Spleen (tissue), 7 donors: ENCODE measurements around the gene UNC5CL.

Experiments used
- POLR2A ChIP-seq, 3 donors: fragments of 450-650 bp; IDR thresholded peaks; one replicate each; pipeline ENCODE4 v1.5.1; 2017; ENCODE audit warnings: antibody characterized with exemption in 3 of 3, mild to moderate bottlenecking in 1 of 3
- POLR2AphosphoS5 ChIP-seq, 3 donors: sonication (generic); formaldehyde crosslinking; IDR thresholded peaks; one replicate each; pipeline ENCODE4 v1.5.1; 2017; ENCODE audit warnings: antibody characterized with exemption in 3 of 3
- TF ChIP-seq, protein P1 (sequence below), 11 experiments: fragments of 200-600 bp in 7 of 11; fragments of 450-650 bp in 4 of 11; sonication (generic) in 4 of 11; IDR thresholded peaks in 8 of 11; conservative IDR thresholded peaks in 3 of 11; 1 replicate in 7 of 11; 2 replicates in 4 of 11; pipeline versions ENCODE4 v1.4.0 to v1.8.0; 2016 to 2021; ENCODE audit warnings: antibody characterized with exemption in 11 of 11, inconsistent platforms in 4 of 11, mild to moderate bottlenecking in 1 of 11
- donor health status: DM: no; HTN: no; CAD: no; lungs with moderate emphysema.
- donor health status: DM: no; HTN: no; CAD: no.
- donor health status: DM: no; HTN: no; CAD: no.

- TF ChIP-seq, protein P1, sequence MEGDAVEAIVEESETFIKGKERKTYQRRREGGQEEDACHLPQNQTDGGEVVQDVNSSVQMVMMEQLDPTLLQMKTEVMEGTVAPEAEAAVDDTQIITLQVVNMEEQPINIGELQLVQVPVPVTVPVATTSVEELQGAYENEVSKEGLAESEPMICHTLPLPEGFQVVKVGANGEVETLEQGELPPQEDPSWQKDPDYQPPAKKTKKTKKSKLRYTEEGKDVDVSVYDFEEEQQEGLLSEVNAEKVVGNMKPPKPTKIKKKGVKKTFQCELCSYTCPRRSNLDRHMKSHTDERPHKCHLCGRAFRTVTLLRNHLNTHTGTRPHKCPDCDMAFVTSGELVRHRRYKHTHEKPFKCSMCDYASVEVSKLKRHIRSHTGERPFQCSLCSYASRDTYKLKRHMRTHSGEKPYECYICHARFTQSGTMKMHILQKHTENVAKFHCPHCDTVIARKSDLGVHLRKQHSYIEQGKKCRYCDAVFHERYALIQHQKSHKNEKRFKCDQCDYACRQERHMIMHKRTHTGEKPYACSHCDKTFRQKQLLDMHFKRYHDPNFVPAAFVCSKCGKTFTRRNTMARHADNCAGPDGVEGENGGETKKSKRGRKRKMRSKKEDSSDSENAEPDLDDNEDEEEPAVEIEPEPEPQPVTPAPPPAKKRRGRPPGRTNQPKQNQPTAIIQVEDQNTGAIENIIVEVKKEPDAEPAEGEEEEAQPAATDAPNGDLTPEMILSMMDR (IDR thresholded peaks at IDR 0.05 in 8 of 11, conservative IDR thresholded peaks at IDR 0.05 in 3 of 11), result no peak
- TF ChIP-seq POLR2A (IDR thresholded peaks at IDR 0.05) (no peak), POLR2AphosphoS5 (IDR thresholded peaks at IDR 0.05) (no peak)
Observed at GRCh38 chr6:41027241-41027640, 11.8 kb downstream of the UNC5CL start.
